NCI-H1092 treated with DMSO at 0.1 percent for 48 hours (cell line): Measurements from ENCODE around the gene EIF1.
"Not testable (repeated sequence)": the region's sequence is repeated elsewhere in the genome, so short reads cannot be mapped to it uniquely, and the experiment has no call there.

Source experiments
- DNase-seq: peaks from one replicate; lab custom pipeline; 2025; lab: John Stamatoyannopoulos, UW

EIF1 gene

DNA sequence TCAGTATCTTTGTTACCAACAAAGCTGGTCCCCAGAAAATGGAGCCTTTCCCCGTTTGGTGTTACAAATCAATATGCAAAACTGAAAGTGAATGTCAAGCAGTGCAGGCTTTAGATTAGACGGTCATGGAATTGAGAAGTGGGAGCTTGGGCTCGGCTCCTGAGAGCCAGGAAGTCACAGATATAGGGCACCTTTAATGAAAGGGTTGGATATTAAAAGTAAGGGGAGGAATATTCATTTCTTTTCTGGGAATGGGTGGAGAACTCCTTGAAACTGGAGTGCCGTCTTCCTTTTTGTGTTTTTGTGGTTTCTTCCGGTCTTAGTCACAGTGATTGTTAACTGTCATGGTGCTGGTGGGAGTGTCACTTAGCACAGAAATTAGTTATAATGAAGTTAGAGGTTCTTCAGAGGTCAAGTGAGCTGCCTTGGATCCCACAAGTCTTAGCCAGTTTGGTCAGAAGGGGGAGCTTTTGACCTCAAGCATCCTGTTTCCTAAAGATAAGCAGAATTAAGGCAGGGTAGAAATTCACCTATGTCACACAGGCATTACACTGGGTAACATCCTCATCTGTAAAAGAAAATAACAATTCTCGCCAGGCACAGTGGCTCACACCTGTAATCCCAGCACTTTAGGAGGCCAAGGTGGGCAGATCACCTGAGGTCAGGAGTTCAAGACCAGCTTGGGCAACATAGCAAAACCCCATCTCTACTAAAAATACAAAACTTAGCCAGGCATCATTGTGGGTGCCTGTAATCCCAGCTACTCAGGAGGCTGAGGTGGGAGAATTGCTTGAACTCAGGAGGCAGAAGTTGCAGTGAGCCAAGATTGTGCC, 9.6 kb upstream of the EIF1 start:
- no peak for DNase-seq

DNA sequence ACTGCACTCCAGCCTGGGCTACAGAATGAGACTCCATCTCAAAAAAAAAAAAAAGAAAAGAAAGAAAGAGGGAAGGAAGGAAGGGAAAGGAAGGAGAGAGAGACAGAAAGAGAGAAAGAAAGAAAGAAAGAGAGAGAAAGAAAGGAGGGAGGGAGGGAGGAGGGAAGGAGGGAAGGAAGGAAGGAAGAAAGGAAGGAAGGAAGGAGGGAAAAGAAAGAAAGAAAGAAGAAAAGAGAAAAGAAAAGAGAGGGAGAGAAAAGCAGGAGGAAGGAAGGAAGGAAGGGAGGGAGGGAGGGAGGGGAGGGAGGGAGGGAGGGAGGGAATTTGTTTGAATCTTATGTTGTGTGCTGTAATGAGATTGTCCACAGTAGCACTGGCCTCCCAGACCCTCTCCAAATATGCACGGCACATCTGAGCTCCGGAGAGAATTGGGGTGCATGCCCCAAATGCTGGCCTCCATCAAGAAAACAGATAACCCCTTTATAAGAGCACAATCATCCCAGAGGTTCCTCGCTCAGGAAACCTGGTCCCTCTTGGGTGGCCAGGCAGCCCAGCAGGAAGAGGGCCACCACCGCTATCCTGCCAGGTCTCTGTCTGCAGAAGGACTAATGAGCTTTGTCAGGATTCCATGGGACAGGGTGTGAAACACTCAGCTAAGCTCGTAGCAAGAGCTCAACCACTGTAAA, 8.8 kb upstream of the EIF1 start:
- DNase-seq: no peak

DNA sequence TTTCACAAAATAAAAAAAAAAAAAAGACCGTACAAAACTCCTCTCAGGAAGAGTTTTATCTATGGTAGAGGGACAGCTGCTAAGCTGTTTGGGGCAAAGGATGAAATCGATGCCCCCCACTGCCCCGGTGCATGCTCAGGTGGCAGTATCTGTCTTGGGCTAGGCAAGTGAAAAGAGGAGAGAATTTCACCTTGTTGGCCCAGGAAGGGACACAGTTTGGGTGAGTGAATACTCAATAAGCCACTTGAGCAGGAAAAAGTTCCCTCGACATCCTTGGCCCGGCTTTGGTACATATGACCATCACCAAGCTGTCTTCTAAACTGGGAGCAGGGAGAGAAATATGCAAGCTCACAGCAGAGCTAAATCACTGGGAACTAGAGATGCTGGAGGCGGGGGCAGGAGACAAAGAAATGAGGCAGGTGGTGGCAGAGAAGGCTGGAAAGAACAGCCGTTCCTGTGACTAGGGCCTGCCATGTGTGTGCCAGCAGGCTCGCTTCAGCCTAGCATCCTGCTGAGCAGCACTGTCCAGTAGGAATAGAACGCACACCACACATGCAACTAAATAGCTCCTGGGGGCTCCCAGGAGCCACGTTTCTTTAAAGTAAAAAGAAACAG, 8.2 kb upstream of the EIF1 start:
- peak; percentile 55 for DNase-seq

DNA sequence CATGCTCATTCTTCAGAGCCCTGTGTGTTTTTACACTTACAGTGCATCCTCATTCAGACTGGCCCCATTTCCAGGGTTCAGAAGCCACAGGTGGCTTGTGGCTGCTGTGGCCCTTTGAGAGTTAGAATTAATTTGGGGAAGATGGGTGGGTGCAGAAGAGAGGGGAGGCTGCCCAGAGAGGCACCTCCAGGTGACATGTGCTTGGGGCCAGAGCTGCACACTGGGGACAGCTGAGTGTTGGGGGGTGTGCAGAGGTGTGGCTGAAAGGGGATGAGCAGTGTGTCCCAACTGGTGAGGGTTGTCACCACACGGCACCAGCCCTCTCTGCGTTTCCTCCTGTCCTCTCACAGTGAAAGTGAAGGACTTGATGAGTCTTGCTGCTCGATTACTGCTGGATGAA, 6.9 kb upstream of the EIF1 start:
- DNase-seq: no peak

DNA sequence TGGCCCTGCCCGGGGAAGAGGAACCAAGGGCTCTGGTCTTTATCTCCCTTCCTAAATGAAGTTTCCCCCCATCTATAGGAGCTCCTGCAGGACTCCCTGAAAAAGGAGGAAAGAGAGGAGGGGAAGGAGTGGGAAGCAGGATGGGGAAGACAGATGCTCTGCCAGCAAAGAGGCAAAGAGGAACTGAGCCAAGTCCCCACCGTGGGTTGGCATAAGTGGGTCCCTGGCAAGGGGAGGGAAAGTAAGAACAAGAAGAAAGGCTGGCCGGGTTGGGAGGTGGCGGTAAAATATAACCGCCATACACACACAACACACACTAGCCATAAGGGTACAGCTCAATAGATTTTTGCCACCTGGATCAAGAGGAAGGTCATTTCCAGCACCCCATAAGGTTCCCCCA, 6.1 kb upstream of the EIF1 start:
- DNase-seq: no peak

DNA sequence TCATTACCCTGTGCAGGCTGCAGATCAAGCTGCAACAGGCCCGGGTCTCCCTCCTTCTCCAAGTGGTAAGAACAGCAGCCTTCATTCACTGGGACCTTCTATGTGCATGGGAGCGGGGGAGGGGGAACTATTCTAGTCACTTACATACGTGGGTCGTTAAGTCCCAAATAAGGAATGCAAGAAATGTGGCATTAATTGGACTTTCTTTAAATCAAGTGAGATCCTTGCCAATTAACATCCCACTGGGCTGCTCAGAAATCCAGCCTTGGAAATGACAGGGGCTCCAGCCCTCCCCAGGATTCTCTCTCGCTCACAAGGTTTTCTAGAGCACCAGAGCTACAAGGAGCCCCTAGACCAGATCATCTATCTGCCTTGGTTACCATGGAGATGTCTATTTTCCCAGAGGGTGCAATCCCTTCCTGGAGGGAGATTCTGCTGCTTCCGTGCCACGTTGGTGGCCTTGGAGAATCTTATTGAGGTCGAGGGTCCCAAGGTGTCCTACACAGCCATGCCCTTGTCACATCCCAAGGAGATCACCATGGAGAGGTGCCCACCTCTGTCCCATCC, 5.2 kb upstream of the EIF1 start:
- DNase-seq: no peak

DNA sequence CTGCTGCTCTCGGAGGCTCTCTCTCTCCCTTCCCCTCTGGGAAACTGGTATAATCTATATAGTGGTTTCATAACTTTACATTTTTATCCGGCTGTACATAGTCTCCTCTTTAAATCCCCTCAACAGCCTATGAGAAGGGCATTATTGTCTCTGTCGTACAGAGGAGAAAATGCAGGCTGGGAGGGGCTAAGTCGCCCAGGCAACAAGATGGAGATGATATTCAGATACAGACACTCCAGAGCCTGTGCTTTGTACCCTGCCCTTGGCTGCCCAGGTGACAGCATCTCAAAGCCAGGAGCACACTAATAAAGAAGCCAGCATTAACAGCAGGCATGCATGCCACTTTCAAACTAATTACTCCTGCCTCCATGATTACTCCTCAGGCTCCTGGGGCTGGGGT, 4.7 kb upstream of the EIF1 start:
- DNase-seq: no peak

DNA sequence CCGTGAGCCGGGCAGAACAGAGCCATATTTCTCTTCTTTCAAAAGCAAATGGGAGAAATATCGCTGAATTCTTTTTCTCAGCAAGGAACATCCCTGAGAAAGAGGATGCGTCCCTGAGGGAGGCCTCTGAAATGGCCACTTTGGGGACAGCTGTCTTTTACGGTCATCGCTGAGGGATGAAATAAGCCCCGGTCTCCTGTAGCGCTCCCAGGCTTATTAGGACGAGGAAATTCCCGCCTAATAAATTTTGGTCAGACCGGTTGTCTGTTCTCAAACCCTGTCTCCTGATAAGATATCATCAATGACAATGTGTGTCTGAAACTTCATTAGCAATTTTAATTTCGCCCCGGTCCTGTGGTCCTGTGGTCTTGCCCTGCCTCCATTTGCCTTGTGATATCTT, 2.9 kb upstream of the EIF1 start:
- DNase-seq: not testable (repeated sequence)

DNA sequence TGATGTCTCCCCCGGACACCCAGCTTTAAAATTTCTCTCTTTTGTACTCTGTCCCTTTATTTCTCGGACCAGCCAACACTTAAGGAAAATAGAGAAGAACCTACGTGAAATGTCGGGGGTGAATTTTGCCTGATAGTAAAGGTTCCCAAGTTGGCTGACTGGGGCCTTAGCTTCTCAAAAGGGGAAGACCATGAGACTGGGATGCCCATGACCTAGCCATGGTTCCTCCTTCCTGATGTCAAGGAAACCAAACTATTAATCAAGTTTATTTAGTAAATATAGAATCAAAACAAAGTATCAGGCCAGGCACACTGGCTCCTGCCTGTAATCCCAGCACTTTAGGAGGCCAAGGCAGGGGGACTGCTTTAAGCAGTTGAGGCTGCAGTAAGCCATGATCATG, 2.4 kb upstream of the EIF1 start:
- no peak for DNase-seq

DNA sequence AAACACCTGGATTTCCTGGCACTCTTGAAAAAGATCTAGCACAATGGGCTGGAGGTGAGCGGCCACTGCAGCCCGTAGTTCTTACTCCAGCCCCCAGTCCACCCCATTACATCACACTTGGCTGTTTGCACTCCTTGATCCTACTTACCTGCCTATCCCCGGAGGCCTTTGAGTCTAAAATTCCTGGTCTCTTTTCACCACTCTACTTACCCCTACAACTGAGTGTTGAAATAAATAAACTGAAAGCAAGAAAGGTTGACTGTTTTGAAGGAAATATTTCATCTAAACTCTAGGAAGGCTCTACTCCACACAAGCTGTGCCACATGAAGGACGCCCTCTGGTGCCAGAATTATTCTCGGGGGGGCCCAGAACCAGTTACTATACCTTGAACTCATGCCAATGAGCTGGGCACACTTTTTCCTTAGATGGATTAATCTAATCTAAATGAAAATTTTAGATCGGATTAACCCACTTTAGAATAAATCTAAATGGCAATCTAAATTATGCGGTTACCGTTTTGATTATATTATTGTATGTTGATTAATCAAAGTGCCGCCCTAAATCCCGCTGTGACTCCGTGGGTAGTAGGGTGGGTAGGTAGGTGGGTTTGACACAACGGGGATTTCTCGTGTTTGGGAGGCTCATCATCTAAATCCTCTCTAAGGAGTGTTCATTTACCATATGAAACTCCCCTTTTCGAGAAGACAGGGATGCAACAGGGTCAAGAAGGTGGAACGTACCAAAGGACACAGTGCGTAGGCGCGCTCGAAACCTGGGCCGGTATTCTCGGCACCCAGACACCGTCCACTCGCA, 651 bp upstream of the EIF1 start:
- peak; percentile 83 for DNase-seq

DNA sequence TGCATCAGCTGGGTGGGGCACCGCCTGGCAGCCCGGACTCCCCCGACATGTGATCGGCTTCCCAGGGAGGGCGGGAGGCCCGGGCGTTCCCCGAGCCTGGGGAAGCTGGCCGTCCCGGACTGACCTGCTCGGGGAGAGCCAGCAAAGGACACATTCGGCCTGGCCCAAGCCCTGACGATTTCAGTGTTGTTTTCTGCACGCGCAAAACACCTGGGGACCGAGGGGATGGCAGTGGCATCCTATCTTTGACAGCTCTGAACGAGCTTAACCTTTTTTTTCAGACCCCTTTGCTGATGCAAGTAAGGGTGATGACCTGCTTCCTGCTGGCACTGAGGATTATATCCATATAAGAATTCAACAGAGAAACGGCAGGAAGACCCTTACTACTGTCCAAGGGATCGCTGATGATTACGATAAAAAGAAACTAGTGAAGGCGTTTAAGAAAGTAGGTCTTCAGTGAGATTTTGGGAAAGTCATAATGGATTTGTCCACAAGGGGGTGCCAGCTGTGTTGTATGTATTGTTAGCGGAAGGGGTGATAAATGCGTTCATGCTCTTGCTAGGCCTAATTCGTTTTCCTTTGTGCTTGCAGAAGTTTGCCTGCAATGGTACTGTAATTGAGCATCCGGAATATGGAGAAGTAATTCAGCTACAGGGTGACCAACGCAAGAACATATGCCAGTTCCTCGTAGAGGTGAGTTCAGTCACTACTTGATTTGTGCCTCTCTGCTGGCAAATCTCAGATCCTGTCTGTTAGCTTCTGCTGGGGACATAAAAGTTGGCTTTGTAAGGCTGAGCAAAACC, 1.0 kb downstream of the EIF1 start:
- peak; percentile 16 for DNase-seq

DNA sequence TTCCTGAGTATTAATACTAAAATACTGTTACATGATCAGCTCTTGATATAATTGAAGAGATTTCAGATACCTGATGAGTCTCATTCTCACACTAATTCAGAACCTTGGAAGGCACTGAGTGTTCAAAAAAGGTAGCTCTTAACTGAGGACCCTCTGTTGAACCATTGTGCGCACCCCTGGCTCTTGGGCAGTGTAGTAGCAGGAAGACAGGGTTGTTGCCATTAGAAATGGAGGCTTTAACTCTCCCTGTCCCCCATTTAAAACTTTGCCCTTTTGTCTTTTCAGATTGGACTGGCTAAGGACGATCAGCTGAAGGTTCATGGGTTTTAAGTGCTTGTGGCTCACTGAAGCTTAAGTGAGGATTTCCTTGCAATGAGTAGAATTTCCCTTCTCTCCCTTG, 1.8 kb downstream of the EIF1 start:
- DNase-seq: no peak

DNA sequence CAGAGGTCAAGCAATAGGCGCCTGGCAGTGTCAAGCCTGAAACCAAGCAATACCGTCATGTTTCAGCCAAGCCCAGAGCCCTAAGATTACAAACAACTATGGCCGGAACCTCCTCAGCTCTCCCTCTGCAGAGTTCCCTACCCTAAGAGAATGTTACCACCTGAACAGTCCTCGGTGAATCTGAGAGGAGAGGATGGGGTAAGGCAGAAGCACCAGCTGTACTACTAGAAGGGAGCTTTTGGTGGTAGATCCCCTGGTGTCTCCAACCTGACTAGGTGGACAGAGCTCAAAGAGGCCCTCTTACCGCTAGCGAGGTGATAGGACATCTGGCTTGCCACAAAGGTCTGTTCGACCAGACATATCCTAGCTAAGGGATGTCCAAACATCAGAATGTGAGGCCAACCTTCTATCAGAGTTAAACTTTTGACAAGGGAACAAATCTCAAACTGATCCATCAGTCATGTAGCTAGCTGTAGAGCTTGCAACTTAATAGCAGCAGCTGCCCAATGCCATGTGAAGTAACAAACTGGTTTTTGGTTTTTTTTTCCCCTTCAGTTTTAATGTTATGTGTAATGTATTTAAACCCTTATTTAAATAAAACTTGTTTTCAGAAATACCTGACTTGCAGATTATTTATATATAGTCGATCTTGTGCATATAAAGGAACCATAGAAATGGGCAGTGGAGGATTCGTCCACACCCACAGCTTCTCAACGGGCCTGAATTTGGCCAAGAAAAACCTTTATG, 2.5 kb downstream of the EIF1 start:
- DNase-seq: no peak

DNA sequence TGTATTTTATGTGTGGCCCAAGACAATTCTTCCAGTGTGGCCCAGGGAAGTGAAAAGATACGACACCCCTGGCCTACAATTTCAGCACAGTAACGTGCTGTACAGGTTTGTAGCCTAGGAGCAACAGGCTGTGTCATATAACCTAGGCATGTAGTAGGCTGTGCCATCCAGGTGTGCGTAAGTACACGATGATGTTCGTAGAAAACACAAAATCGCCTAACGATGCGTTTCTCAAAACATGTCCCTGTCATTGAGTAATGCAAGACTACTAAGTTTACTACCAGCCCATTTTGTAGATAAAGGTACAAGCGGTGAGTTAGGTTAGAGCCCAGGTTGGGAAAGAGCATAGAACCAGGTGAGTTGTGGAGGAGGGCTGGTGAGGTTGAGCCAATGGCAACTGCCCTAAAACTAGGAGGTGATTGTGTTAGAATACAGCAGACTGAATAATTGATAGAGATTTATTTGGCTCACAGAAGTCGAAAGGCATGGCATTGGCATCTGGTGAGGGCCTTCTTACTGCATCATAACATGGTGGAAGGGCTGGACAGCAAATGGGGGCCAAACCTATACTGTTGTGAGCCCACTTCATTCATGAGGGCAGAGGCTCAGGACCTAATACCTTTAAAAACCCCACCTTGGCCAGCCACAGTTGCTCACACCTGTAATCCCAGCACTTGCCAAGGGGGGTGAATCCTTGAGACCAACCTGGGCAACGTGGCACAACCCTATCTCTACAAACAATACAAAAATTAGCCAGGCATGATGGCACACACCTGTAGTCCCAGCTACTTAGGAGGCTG, 4.2 kb downstream of the EIF1 start:
- DNase-seq: no peak

DNA sequence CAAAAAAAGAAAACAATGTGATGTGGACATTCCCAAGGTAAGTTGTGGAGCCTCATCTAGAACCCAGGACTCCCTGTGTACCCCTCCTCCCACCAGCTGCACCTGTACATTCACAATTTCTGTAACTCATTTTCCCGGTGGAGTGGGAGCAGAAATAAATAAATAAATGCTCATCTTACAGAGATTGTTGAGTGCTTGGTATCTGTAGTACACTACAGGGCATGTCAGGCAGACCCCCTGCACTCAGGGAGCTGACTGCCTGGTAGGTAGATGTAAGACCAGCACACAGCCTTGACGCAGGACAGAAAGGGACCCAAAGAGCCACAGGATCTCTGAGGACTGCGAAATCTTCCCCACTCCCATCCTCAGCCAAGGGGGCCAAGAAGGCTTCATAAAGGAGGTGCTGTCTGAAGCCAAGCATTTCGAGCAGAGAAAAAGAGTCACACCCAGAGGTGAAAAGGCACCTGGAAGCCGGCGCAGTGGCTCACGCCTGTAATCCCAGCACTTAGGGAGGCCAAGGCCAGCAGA, 6.5 kb downstream of the EIF1 start:
- no peak for DNase-seq

DNA sequence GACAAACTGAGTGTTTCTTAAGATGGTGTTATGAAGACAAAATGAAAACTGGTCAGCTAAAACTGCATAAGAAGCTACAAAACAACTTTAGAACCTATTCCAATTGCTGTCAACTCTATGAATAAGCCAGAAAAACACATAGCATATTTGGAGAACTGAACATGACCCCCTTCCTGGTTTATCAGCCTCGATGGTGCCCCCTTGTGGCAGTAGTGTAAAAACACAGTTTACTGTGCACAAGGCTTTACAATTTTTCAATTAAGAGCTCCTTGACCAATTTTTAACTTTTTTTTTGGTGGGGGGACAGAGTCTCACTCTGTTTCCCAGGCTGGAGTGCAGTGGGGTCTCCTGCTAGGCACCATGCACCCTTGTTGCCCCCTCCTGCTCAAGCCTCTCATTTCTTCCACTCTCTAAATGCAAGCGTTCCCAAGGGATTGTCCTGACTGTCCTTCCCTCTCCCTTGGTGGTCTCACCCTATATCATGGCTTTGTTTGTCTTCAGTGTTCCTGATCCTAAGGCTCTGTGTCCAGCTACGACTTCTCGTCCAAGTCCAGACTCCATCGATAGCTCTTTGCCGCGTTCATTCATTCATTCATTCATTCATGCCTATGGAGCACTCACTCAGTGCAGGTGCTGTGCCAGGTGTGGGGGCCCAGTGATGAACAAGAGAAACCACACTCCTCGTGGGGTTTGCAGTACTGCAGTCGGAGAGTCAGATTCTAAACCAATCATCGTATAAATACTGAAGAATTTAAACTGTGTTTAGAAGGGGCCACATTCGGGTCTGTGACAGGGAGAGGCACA, 7.5 kb downstream of the EIF1 start:
- DNase-seq: peak; percentile 37

DNA sequence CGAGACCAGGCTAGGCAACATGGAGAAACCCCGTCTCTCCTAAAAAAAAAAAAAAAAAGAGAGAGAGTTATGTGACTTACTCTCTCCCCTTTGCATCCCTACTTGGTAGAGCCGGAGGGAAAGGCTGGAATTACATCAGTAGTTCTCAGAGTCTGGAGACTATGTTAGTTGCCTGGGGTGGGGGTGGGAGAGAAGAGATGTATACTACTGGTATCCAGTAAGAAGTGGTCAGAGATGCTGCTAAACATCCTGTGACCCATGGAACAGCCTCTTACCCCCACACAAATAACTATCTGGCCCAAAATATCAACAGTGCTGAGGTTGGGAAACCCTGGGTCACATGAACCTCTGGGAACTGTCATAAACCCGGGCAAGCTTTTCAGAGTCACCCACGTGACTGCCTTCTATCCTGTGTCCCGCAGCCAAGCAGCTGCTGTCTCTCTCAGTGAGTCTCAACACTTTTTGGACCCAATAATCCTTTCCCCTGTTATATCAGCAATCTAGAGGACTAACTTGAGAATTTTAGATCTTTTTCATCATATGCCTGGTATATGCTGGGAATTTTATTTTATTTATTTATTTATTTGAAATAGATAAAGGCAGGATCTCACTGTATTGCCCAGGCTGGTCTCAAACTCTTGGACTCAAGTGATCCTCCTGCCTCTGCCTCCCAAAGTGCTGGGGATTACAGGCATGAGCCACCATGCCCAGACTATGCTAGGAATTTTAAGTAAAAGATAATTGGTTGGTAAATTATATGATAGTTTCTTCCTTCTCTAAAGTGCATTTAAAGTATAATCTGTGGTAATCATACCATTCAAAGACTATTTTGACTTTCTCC, 8.7 kb downstream of the EIF1 start:
- DNase-seq: no peak

DNA sequence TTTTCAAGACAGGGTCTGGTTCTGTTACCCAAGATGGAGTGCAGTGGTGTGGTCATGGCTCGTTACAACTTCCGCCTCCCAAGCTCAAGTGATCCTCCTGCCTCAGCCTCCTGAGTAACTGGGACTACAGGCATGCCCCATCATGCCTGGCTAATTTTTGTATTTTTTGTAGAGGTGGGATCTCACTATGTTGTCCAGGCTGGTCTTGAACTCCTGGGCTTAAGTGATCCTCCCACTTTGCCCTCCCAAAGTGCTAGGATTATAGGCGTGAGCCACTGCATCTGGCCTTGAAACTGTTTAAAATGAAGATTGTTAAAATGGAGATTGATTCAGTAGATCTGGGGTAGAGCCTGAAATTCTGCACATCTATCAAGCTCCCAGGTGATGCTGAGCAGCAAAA, 12.2 kb downstream of the EIF1 start:
- DNase-seq: not testable (repeated sequence)
